Ramos (cell line): ENCODE measurements around the gene C2.
"Not testable (repeated sequence)": the region's sequence is repeated elsewhere in the genome, so short reads cannot be mapped to it uniquely, and the experiment has no call there.

Experiments
- in situ Hi-C: fragments of 300-500 bp; cut with MboI; formaldehyde crosslinking; loops from one replicate; pipeline ENCODE4 v1.14.3; 2022; ENCODE audit warnings: low sequenced_read_pairs; ENCODE audit not compliant: unreplicated experiment

Gene C2

DNA sequence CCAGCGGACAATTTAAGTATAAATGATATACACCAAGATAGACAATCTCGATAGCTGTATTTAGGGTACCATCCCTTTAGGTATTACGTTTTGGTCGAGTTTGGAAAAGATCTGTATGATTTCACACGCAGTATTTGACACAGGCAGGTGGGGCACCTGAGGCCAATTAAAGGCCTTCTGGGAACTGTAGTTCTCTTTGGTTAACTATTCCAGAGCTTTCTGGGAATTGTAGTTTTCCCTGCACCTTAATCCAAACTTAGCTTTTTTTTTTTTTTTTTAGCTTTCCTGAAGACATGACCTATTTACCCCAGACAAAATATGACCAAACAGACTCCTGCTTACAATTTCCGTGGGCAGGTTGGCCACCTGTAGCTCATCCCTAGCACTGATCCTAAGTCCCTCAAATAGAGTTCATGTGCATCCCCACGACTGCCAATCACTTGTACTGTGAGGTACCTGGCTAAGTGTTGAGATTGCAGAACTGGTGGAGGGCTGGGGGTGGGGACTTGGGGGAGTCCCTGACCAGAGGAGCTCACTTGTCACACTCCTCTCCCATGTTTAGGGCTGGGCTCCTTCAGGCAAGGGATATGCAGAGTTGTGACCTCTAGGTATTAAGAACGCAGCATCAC is 29.0 kb upstream of the C2 start:
- in situ Hi-C loops, result no loop called here

- in situ Hi-C loops, result no loop called here
Measured at GRCh38 chr6:31899215-31899614, 28.3 kb upstream of the C2 start.

DNA sequence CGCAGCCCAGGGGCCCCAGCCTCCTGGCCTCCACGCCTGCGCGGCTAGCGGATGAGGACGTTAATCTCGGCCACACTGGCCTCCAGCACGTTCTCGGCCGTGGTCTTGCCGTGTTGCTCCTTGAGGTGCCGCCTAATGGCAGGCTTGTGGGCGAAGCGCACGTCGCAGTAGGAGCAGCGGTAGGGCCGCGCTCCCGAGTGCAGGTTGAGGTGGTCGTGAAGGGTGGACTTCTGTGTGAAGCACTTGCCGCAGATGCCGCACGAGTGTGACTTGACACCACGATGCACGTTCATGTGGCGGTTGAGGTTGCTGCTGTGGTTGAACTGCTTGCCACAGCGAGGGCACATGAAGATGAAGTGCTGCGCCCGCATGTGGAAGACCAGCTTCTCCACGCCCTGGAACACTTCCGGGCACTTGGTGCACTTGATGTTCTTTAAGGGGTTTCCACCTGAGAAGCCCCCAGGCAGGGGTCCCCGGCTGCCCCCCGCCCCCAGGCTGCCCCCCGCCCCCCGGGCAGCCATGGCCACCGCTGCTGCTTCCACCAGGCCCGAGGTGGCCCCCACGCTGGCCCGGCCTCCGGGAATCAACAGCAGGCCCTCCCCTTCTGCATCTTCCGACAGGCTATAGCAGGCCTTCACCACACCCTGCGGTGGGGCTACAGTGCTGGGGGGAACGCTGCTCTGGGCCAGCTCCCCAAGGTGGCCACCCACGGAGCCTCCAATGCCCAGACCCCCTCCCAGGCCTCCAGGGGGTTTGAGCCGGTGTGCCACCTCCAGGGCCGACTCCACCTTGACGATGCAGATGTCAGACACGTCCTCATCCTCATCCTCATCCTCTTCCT is 27.4 kb upstream of the C2 start:
- in situ Hi-C loops, result no loop called here

- in situ Hi-C loops, result no loop called here
Measured at GRCh38 chr6:31900917-31901414, 26.6 kb upstream of the C2 start.

DNA sequence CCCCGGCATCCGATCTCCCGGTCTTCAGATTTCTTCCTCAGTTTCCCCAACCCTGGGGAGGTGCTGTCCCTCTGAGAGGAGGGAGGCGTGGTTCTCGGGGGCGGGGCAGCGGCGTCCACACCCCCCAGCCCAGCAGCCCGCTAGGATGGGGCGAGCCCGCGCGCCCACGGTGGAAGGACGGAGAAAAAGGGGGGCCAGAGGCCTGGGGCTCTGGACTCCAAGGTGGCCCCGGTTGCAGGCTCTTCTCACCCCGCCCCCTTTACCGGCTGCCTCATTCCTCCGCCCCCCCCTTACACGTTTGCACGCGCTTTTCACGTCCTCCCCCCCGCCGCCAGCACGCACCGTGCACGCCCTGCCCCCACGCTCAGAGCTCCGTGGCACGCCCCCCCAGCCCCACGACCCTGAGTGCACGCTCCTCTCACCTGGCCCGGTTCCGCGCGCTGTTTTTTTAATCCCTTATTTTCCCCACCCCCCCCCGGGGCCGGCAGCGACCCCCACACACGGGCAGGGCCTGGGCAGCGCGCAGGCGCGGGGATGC is 26.0 kb upstream of the C2 start:
- in situ Hi-C loops, result no loop called here

DNA sequence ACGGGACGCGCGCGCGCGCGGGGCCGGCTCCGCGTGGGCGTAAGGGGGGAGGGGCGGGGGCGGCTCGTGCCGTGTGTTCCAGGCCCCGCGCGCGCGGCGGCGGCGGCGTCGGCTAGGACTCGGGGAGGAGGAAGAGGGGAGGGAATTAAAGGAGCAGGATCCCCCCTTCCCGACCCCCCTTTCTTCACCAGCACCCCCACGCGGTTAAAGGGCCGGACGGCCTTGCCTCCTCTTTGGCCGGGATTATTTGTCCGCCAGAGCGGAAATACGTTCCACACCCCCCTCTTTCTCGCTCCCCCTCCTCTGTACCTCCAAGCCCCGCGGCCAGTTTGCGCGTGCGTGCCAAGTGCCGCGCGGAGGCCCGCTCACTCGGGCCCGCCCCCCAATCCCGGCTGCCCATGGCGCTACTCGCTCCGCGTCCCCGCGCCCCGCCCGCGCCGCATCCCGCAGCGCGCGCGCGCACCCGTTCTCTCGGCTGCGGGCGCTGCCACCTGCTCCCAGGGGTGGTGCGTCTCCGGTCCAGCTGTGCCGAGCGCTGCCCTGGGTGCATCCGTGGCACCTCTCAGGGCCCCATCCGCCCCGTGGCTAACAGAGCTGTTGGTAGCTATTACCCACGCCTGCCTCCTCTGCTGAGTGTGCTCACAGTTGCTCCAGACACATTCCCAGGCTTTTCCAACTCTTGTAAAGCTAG is 25.4 kb upstream of the C2 start, which contains the start of gene ZBTB12:
Gene ZBTB12 (minus strand): TSS at position 134 of the 691 bp plus-strand sequence. CDS start 781 bp downstream, outside the sequence.
- in situ Hi-C loops, result no loop called here

GRCh38 chr6:31903957-31904356 is 23.6 kb upstream of the C2 start:
- in situ Hi-C loops, result no loop called here

GRCh38 chr6:31905041-31905440 is 22.5 kb upstream of the C2 start:
- in situ Hi-C loops, result no loop called here

- in situ Hi-C loops, result no loop called here
Measured at GRCh38 chr6:31906122-31906521, 21.4 kb upstream of the C2 start.

DNA sequence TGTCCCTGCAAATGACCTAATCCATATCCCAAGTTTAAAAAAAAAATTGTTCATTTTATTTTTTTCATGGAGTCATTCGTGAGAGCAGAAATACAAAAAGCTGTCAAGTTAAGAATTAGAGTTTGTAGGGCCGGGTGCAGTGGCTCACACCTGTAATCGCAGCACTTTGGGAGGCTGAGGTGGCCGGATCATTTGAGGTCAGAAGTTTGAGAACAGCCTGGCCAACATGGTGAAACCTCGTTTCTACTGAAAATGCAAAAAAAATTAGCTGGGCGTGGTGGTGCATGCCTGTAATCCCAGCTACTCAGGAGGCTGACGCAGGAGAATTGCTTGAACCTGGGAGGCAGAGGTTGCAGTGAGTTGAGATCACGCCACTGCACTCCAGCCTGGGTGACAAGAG is 20.8 kb upstream of the C2 start:
- in situ Hi-C loops, result not testable (repeated sequence)

GRCh38 chr6:31907158-31907813 is 20.2 kb upstream of the C2 start:
- in situ Hi-C loops, result no loop called here

DNA sequence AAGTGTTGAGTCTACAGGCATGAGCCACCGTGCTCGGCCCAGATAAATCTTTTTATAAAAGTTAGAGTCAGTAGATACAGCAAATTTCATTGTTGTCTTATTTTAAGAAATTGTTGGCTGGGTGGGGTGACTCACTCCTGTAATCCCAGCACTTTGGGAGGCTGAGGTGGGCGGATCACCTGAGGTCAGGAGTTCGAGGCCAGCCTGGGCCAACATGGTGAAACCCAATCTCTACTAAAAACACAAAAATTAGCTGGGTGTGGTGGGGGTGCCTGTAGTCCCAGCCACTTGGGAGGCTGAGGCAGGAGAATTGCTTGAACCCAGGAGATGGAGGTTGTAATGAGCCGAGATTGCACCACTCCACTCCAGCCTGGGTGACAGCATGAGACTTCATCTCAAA is 19.3 kb upstream of the C2 start:
- in situ Hi-C loops, result not testable (repeated sequence)

DNA sequence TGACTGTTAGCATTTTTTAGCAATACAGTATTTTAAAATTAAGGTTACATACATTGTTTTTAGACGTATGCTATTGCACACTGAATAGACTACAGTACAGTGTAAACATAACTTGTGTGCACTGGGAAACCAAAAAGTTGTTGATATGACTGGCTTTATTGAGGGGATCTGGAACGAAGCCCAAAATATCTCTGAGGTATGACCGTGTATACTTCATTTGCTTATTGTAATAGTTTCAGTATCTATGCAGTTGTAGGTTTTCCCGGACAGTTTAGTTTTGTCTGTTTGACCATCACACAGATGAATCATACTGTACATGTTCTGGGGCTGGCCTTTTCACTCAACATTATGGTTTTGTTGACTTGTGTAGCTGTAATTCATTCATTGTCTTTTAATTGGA is 18.7 kb upstream of the C2 start:
- in situ Hi-C loops, result no loop called here

DNA sequence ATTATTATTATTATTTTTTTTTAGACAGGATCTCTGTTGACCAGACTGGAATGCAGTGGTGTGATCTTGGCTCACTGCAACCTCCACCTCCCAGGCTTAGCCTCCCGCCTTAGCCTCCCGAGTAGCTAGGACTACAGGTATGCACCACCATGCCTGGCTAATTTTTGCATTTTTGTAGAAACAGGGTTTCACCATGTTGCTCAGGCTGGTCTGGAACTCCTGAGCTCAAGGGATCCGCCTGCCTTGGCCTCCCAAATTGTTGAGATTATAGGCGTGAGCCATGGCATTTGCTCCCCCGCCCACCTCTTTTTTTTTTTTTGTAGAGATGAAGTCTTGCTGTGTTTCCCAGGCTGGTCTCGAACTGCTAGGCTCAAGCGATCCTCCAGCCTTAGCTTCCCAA is 18.2 kb upstream of the C2 start:
- in situ Hi-C loops, result not testable (repeated sequence)

GRCh38 chr6:31911826-31912585 is 15.5 kb upstream of the C2 start:
- in situ Hi-C loops, result no loop called here

- in situ Hi-C loops, result no loop called here
Measured at GRCh38 chr6:31915351-31915750, 12.2 kb upstream of the C2 start.

- in situ Hi-C loops, result no loop called here
Measured at GRCh38 chr6:31915756-31916155, 11.8 kb upstream of the C2 start.

DNA sequence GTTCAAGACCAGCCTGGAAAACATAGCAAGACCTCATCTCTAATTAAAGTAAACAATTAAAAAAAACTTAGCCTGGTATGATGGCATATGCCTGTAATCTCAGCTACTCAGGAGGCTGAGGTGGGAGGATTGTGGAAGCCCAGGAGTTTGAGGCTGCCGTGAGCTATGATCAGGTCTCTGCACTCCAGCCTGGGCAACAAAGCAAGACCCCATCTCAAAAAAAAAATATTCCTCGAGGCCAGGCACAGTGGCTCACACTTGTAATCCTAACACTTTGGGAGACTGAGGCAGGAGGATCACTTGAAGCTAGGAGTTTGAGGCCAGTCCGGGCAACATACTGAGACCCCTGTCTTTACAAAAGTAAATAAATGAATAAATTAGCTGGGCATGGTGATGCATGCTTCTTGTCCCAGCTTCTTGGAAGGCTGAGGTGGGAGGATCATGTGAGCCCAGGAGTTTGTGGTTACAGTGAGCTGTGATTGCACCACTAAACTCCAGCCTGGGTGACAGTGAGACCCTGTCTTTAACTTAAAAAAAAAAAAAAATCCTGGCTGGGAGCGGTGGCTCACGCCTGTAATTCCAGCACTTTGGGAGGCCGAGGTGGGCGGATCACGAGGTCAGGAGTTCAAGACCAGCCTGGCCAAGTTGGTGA is 9.3 kb upstream of the C2 start:
- in situ Hi-C loops, result no loop called here
